ENCODE results near the gene SLCO4A1. TPM values are rescaled to one million over a fixed set of nuclear protein-coding genes. Genes with fewer than 3 reads are reported as not detected.
A peak's percentile ranks its signal among the peaks of the same experiment; 100 is the strongest.

SLCO4A1 gene
- total RNA-seq, 1 experiment from 2014 or later, result 27.0 TPM

GRCh38 chr20:62686869-62687830, 44.8 kb downstream of the SLCO4A1 start:
- CTCF ChIA-PET, result interaction anchor here (0.7 to 4.1 kb wide), 3 partner anchors 104 to 588 kb away, joined by 3 to 26 read pairs (median 10); no protein-coding TSS in a partner anchor

DNA sequence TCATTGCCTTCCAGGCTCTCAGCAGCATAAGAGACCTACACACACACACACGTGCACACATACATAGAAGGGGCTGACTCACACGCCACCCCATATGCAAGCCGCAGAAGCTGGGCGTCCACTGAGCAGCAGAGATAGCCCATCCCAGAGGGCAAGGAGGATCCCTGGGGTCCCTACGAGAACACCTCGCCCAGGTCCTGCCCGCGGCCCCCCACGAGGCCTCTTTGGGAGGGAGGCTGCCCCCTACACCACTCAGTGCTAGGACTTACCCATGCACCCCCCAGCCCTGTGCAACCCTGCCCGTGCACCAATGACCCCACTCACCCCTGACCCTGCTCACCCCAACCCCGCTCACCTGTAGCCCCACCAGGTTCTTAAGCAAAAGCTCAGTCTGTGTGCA, 45.8 kb downstream of the SLCO4A1 start:
- no peaks in the 10 kb centered on the region for H3K36me3 Mint-ChIP-seq (ENCODE audit: insufficient read depth, unreplicated experiment)
- ChIA-PET POLR2A (interaction anchor here (1.1 kb wide), 1 partner anchor 85 kb away, joined by 3 read pairs; no protein-coding TSS in a partner anchor), CTCF (interaction anchor here (0.6 to 4.1 kb wide), 7 partner anchors 21 to 217 kb away, joined by 3 to 26 read pairs (median 3); no protein-coding TSS in a partner anchor)
- BruUV-seq (replicated peaks), result no TSS peak
- TF ChIP-seq, protein P1, sequence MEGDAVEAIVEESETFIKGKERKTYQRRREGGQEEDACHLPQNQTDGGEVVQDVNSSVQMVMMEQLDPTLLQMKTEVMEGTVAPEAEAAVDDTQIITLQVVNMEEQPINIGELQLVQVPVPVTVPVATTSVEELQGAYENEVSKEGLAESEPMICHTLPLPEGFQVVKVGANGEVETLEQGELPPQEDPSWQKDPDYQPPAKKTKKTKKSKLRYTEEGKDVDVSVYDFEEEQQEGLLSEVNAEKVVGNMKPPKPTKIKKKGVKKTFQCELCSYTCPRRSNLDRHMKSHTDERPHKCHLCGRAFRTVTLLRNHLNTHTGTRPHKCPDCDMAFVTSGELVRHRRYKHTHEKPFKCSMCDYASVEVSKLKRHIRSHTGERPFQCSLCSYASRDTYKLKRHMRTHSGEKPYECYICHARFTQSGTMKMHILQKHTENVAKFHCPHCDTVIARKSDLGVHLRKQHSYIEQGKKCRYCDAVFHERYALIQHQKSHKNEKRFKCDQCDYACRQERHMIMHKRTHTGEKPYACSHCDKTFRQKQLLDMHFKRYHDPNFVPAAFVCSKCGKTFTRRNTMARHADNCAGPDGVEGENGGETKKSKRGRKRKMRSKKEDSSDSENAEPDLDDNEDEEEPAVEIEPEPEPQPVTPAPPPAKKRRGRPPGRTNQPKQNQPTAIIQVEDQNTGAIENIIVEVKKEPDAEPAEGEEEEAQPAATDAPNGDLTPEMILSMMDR (IDR thresholded peaks at IDR 0.05; ENCODE audit: unreplicated experiment), result no peak
- H3K4me1 Mint-ChIP-seq (ENCODE audit: insufficient read depth, unreplicated experiment), result peaks cover 5% of the 10 kb centered on the region
- H3K27me3 Mint-ChIP-seq (ENCODE audit: insufficient read depth, unreplicated experiment), result no peaks in the 10 kb centered on the region
- no peak overlapping the region for H3K4me3 Mint-ChIP-seq (ENCODE audit: unreplicated experiment)
- DNase-seq (ENCODE audit: unreplicated experiment), result no peak
- no peaks in the 10 kb centered on the region for H3K9me3 Mint-ChIP-seq (ENCODE audit: unreplicated experiment)
- no peak overlapping the region for H3K27ac Mint-ChIP-seq (ENCODE audit: low read depth, unreplicated experiment)
- intact Hi-C loops (cut with micrococcal nuclease), result no loop called here

More at GRCh38 chr20:62686869-62687830, 44.8 kb downstream of the SLCO4A1 start:
- peaks cover 5% of the 10 kb centered on the region for H3K4me1 Mint-ChIP-seq (ENCODE audit: insufficient read depth, unreplicated experiment)
- no peak overlapping the region for H3K4me3 Mint-ChIP-seq (ENCODE audit: unreplicated experiment)
- H3K36me3 Mint-ChIP-seq (ENCODE audit: insufficient read depth, unreplicated experiment), result no peaks in the 10 kb centered on the region
- H3K9me3 Mint-ChIP-seq (ENCODE audit: unreplicated experiment), result no peaks in the 10 kb centered on the region
- POLR2A ChIA-PET, result interaction anchor here (1.1 kb wide), 1 partner anchor 86 kb away, joined by 3 read pairs; no protein-coding TSS in a partner anchor
- H3K27ac Mint-ChIP-seq (ENCODE audit: low read depth, unreplicated experiment), result no peak overlapping the region
- no TSS peak for BruUV-seq (replicated peaks)
- DNase-seq (ENCODE audit: unreplicated experiment), result peak; percentile 75
- H3K27me3 Mint-ChIP-seq (ENCODE audit: insufficient read depth, unreplicated experiment), result no peaks in the 10 kb centered on the region
- intact Hi-C loops (cut with micrococcal nuclease), result no loop called here
- TF ChIP-seq, protein P1 (IDR thresholded peaks at IDR 0.05; ENCODE audit: unreplicated experiment), result no peak

GRCh38 chr20:62688855-62689460, 46.7 kb downstream of the SLCO4A1 start:
- CTCF ChIA-PET, result interaction anchor here (0.6 to 4.1 kb wide), 6 partner anchors 22 to 119 kb away, joined by 3 to 26 read pairs (median 5); no protein-coding TSS in a partner anchor
- Mint-ChIP-seq H3K9me3 (ENCODE audit: unreplicated experiment) (no peaks in the 10 kb centered on the region), H3K4me3 (ENCODE audit: unreplicated experiment) (no peak overlapping the region), H3K36me3 (ENCODE audit: insufficient read depth, unreplicated experiment) (no peaks in the 10 kb centered on the region), H3K27ac (ENCODE audit: low read depth, unreplicated experiment) (no peak overlapping the region), H3K27me3 (ENCODE audit: insufficient read depth, unreplicated experiment) (peaks cover 1% of the 10 kb centered on the region), H3K4me1 (ENCODE audit: insufficient read depth, unreplicated experiment) (peaks cover 5% of the 10 kb centered on the region)
- TF ChIP-seq, protein P1 (IDR thresholded peaks at IDR 0.05; ENCODE audit: unreplicated experiment), result no peak
- no TSS peak for BruUV-seq (replicated peaks)
- POLR2A ChIA-PET, result interaction anchor here (0.7 kb wide), 1 partner anchor 163 kb away, joined by 5 read pairs; no protein-coding TSS in a partner anchor
- no peak for DNase-seq (ENCODE audit: unreplicated experiment)
- intact Hi-C loops (cut with micrococcal nuclease), result no loop called here

DNA sequence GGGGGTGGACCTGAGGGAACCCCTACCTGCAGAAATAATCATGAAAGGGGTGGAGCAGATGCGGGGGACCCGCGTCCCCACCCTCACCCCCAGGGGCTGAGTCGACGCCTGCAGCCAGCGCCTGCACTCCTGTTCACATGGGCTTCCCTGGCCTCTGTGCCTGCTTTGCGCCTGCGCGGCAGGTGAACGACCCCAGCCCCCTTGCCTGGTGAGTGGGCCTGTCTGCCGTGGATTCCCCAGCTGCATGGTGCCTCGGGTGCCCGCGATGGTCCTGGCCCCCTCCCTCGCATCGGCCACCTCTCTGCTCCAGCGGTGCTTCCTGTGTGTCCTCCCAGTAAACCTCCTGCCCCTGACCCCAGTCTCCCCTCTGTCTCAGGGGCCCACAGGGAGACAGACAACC, 47.6 kb downstream of the SLCO4A1 start:
- H3K4me1 Mint-ChIP-seq (ENCODE audit: insufficient read depth, unreplicated experiment), result peaks cover 5% of the 10 kb centered on the region
- TF ChIP-seq, protein P1 (IDR thresholded peaks at IDR 0.05; ENCODE audit: unreplicated experiment), result no peak
- BruUV-seq (replicated peaks), result no TSS peak
- peaks cover 10% of the 10 kb centered on the region for H3K27me3 Mint-ChIP-seq (ENCODE audit: insufficient read depth, unreplicated experiment)
- H3K36me3 Mint-ChIP-seq (ENCODE audit: insufficient read depth, unreplicated experiment), result no peaks in the 10 kb centered on the region
- no peaks in the 10 kb centered on the region for H3K9me3 Mint-ChIP-seq (ENCODE audit: unreplicated experiment)
- ChIA-PET POLR2A (no interaction called here), CTCF (interaction anchor here (0.8 to 4.1 kb wide), 4 partner anchors 11 to 229 kb away, joined by 3 to 26 read pairs (median 6); no protein-coding TSS in a partner anchor)
- DNase-seq (ENCODE audit: unreplicated experiment), result no peak
- intact Hi-C loops (cut with micrococcal nuclease), result no loop called here
- no peak overlapping the region for H3K27ac Mint-ChIP-seq (ENCODE audit: low read depth, unreplicated experiment)
- no peak overlapping the region for H3K4me3 Mint-ChIP-seq (ENCODE audit: unreplicated experiment)
